WTC11 (cell line): ENCODE data around the gene MGAT5B. TPM values are rescaled to one million over a fixed set of nuclear protein-coding genes. Genes with fewer than 3 reads are reported as not detected.

Experiments used
- ATAC-seq: fragments of 200-7000 bp; cut with Tn5 transposase; 2 replicates; pipeline ENCODE4 v1.10.0; 2021; ENCODE audit warnings: mild to moderate bottlenecking, moderate library complexity
- CTCF ChIA-PET: fragments of 300-600 bp; sonication (Branson Sonifier 250); formaldehyde crosslinking; loops from one replicate; lab custom pipeline; 2021; ENCODE audit warnings: antibody characterized with exemption; lab: Charles Lee
- POLR2A ChIA-PET: fragments of 350-600 bp; sonication (Branson Sonifier 250); formaldehyde crosslinking; loops from one replicate; lab custom pipeline; 2021; ENCODE audit warnings: antibody characterized with exemption; lab: Charles Lee
- DNase-seq: peaks from one replicate; pipeline ENCODE4 v3.0.0; 2021; ENCODE audit warnings: low spot score
- H3K27ac Mint-ChIP-seq: 2 replicates; pipeline ENCODE4 v1.8.0; 2021; ENCODE audit warnings: mixed read lengths
- H3K27me3 Mint-ChIP-seq: 2 replicates; pipeline ENCODE4 v1.8.0; 2021; ENCODE audit warnings: low read depth, mild to moderate bottlenecking, moderate library complexity, mixed read lengths
- H3K36me3 Mint-ChIP-seq: 2 replicates; pipeline ENCODE4 v1.8.0; 2021; ENCODE audit warnings: mixed read lengths
- H3K4me1 Mint-ChIP-seq: 2 replicates; pipeline ENCODE4 v1.8.0; 2022; ENCODE audit warnings: mixed read lengths
- H3K4me3 Mint-ChIP-seq: 2 replicates; pipeline ENCODE4 v1.8.0; 2021; ENCODE audit warnings: mild to moderate bottlenecking, moderate library complexity, mixed read lengths
- H3K9me3 Mint-ChIP-seq: 2 replicates; pipeline ENCODE4 v1.8.0; 2021; ENCODE audit warnings: mixed read lengths
- ATF1 ChIP-seq: sonication (generic); formaldehyde crosslinking; IDR thresholded peaks from 2 replicates; pipeline ENCODE4 v1.8.1; 2023; ENCODE audit warnings: mild to moderate bottlenecking, moderate library complexity, missing genetic modification reagents
- CBFB ChIP-seq: sonication (generic); formaldehyde crosslinking; IDR thresholded peaks from 2 replicates; pipeline ENCODE4 v1.8.1; 2022; ENCODE audit warnings: mild to moderate bottlenecking, low read depth, missing genetic modification reagents
- CREM ChIP-seq: sonication (generic); formaldehyde crosslinking; IDR thresholded peaks from 2 replicates; pipeline ENCODE4 v1.8.1; 2022; ENCODE audit warnings: mild to moderate bottlenecking, missing genetic modification reagents, moderate library complexity
- ELF4 ChIP-seq: sonication (generic); formaldehyde crosslinking; IDR thresholded peaks from 2 replicates; pipeline ENCODE4 v1.8.1; 2022; ENCODE audit warnings: low read depth, mild to moderate bottlenecking, moderate library complexity, missing genetic modification reagents
- KAT7 ChIP-seq: sonication (generic); formaldehyde crosslinking; IDR thresholded peaks from 2 replicates; pipeline ENCODE4 v1.8.1; 2023; ENCODE audit warnings: missing genetic modification reagents, mild to moderate bottlenecking, borderline replicate concordance
- NFYB ChIP-seq: sonication (generic); formaldehyde crosslinking; conservative IDR thresholded peaks from 2 replicates; pipeline ENCODE4 v1.8.0; 2022; ENCODE audit warnings: low read depth, missing genetic modification reagents
- NR1H2 ChIP-seq: sonication (generic); formaldehyde crosslinking; IDR thresholded peaks from 2 replicates; pipeline ENCODE4 v1.9.0; 2021; ENCODE audit warnings: mild to moderate bottlenecking, moderate library complexity, missing genetic modification reagents
- SMAD3 ChIP-seq: sonication (generic); formaldehyde crosslinking; IDR thresholded peaks from 2 replicates; pipeline ENCODE4 v1.8.0; 2022; ENCODE audit warnings: missing genetic modification reagents, mild to moderate bottlenecking, borderline replicate concordance
- TP53 ChIP-seq: sonication (generic); formaldehyde crosslinking; IDR thresholded peaks from 2 replicates; pipeline ENCODE4 v1.8.1; 2023; ENCODE audit warnings: mild to moderate bottlenecking, missing genetic modification reagents
- ZBTB21 ChIP-seq: sonication (generic); formaldehyde crosslinking; IDR thresholded peaks from 2 replicates; pipeline ENCODE4 v1.8.1; 2023; ENCODE audit warnings: mild to moderate bottlenecking, missing genetic modification reagents, borderline replicate concordance
- ZNF396 ChIP-seq: fragments of 250-450 bp; sonication (Bioruptor Pico); IDR thresholded peaks from 2 replicates; pipeline ENCODE4 v1.8.0; 2021; ENCODE audit warnings: mild to moderate bottlenecking, moderate library complexity, borderline replicate concordance
- ZNF671 ChIP-seq: fragments of 250-450 bp; sonication (Bioruptor Pico); IDR thresholded peaks from 2 replicates; pipeline ENCODE4 v1.8.0; 2021; ENCODE audit warnings: mild to moderate bottlenecking
- total RNA-seq: library from RNA; stranded (reverse); gene quantifications from 3 replicates; pipeline ENCODE4 v1.2.3, GENCODE V29; 2021
- TF ChIP-seq, protein P1 (sequence below): sonication (generic); formaldehyde crosslinking; IDR thresholded peaks from 2 replicates; pipeline ENCODE4 v1.8.1; 2022; ENCODE audit warnings: mild to moderate bottlenecking, missing genetic modification reagents, moderate library complexity, borderline replicate concordance
- TF ChIP-seq, protein P2 (sequence below): sonication (generic); formaldehyde crosslinking; IDR thresholded peaks from 2 replicates; pipeline ENCODE4 v1.8.1; 2022; ENCODE audit warnings: mild to moderate bottlenecking, moderate library complexity, missing genetic modification reagents
- TF ChIP-seq, protein P3 (sequence below): sonication (generic); formaldehyde crosslinking; IDR thresholded peaks from 2 replicates; pipeline ENCODE4 v1.8.0; 2022; ENCODE audit warnings: mild to moderate bottlenecking, missing genetic modification reagents
- TF ChIP-seq, protein P4 (sequence below): fragments of 250-450 bp; sonication (Bioruptor Pico); IDR thresholded peaks from 2 replicates; pipeline ENCODE4 v1.9.0; 2021; ENCODE audit warnings: moderate library complexity, mild to moderate bottlenecking, inconsistent platforms, borderline replicate concordance

MGAT5B gene
- total RNA-seq, 1 experiment from 2014 or later, result 11.6 TPM

DNA sequence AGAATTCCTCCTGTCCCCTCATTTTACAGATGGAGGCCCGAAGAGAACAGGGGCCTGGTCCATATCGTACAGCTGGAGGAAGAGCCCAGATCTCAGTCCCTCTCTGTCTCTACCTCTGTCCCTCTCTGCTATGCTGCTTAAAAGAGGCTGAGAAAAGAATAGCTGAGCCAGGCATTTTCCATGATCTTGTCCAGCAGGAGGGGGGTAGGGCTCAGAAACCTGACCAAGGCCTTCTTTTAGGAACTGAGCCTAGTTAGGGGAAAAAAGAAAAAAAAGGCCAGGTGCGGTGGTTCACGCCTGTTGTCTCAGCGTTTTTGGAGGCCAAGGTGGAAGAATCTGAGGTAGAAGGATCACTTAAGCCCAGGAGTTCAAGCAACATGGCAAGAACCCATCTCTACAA is 84.2 kb downstream of the MGAT5B start:
- no peaks in the 10 kb centered on the region for H3K9me3 Mint-ChIP-seq
- no peaks in the 10 kb centered on the region for H3K36me3 Mint-ChIP-seq
- ChIA-PET CTCF (interaction anchor here (0.6 to 3.1 kb wide), 4 partner anchors 9 to 85 kb away, joined by 3 to 17 read pairs (median 4); partner anchors contain the start of gene MGAT5B), POLR2A (no interaction called here)
- DNase-seq (no peak), ATAC-seq (no peak)
- peaks cover 7% of the 10 kb centered on the region for H3K4me1 Mint-ChIP-seq
- no peak overlapping the region for H3K4me3 Mint-ChIP-seq
- no peak for TF ChIP-seq ATF1
- no peak overlapping the region for H3K27ac Mint-ChIP-seq
- H3K27me3 Mint-ChIP-seq, result no peaks in the 10 kb centered on the region

DNA sequence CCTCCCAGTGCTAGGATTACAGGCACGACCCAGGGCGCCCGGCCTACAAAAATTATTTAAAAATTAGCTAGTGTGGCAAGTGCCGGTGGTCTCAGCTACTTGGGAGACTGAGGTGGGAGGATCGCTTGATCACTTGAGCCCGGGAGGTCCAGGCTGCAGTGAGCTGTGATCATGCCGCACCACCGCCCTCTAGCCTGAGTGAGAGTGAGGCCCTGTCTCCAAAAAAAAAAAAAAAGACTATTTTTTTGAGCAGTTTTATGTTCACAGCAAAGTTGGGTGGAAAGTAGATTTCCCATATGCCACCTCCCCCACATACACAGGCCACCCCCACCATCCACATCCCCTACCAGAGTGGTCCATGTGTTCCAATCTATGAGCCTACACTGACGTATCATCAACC is 84.9 kb downstream of the MGAT5B start:
- Mint-ChIP-seq H3K9me3 (no peaks in the 10 kb centered on the region), H3K27ac (no peak overlapping the region), H3K4me1 (peaks cover 13% of the 10 kb centered on the region), H3K4me3 (no peak overlapping the region), H3K27me3 (no peaks in the 10 kb centered on the region), H3K36me3 (no peaks in the 10 kb centered on the region)
- TF ChIP-seq, protein P1, sequence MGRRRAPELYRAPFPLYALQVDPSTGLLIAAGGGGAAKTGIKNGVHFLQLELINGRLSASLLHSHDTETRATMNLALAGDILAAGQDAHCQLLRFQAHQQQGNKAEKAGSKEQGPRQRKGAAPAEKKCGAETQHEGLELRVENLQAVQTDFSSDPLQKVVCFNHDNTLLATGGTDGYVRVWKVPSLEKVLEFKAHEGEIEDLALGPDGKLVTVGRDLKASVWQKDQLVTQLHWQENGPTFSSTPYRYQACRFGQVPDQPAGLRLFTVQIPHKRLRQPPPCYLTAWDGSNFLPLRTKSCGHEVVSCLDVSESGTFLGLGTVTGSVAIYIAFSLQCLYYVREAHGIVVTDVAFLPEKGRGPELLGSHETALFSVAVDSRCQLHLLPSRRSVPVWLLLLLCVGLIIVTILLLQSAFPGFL (CRISPR knock-in tag), result no peak
- no peak for TF ChIP-seq NR1H2 (CRISPR knock-in tag)
- ChIA-PET POLR2A (no interaction called here), CTCF (interaction anchor here (0.7 to 3.1 kb wide), 3 partner anchors 11 to 85 kb away, joined by 3 to 17 read pairs (median 4); partner anchors contain the start of gene MGAT5B)
- no peak for ATAC-seq
- DNase-seq, result no peak

DNA sequence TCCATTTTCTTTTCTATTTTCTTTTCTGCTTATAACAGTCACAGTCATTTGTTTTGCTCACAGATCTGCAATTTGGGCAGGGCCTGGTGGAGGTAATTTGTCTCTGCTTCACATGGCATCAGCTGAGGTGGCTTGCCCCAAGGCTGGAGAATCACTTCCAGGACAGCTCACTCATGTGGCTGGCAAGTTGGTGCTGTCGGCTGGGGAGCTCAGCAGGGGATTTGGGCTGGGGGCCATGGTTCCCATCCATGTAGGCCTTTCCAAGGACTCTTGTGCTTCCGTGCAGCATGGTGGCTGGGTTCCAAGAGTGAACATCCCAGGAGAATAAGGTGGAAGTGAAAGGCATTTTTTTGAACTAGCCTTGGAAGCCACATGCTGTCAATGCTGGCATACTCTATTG is 85.7 kb downstream of the MGAT5B start:
- DNase-seq (no peak), ATAC-seq (no peak)
- TF ChIP-seq ZBTB21 (CRISPR knock-in tag), result no peak
- TF ChIP-seq, protein P2, sequence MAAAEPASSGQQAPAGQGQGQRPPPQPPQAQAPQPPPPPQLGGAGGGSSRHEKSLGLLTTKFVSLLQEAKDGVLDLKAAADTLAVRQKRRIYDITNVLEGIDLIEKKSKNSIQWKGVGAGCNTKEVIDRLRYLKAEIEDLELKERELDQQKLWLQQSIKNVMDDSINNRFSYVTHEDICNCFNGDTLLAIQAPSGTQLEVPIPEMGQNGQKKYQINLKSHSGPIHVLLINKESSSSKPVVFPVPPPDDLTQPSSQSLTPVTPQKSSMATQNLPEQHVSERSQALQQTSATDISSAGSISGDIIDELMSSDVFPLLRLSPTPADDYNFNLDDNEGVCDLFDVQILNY, result no peak
- no peak overlapping the region for H3K4me3 Mint-ChIP-seq
- POLR2A ChIA-PET, result interaction anchor here (0.6 kb wide), 1 partner anchor 125 kb away, joined by 9 read pairs; no protein-coding TSS in a partner anchor
- no peak overlapping the region for H3K27ac Mint-ChIP-seq
- CTCF ChIA-PET, result interaction anchor here (0.7 to 3.1 kb wide), 3 partner anchors 15 to 102 kb away, joined by 3 to 17 read pairs (median 5); partner anchors contain the start of gene MGAT5B
- peaks cover 21% of the 10 kb centered on the region for H3K4me1 Mint-ChIP-seq
- no peaks in the 10 kb centered on the region for H3K9me3 Mint-ChIP-seq
- H3K36me3 Mint-ChIP-seq, result no peaks in the 10 kb centered on the region
- H3K27me3 Mint-ChIP-seq, result no peaks in the 10 kb centered on the region

DNA sequence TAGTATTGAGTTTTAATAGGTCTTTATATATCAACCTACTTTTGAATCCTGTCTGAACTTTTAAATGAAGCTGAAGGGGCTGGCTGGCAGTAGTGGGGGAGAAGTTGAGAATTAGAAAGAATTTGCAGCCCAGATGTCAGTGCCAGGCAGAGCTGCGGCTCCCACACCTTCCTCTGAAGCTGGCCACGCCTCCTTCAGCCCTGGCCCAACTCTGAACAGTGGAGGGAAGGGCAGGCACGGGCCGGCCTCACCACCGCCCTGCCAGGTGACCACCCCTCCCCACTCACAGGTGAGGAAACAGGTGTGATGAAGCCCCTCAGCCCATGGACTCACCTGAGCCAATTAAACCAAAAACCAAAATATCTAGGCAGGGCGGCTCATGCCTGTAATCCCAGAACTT is 87.0 kb downstream of the MGAT5B start:
- H3K4me3 Mint-ChIP-seq, result no peak overlapping the region
- DNase-seq, result no peak
- peaks cover 22% of the 10 kb centered on the region for H3K4me1 Mint-ChIP-seq
- no peaks in the 10 kb centered on the region for H3K36me3 Mint-ChIP-seq
- ATAC-seq, result 0 out of 2 replicates have a peak, but pooled peaks have one; percentile 21
- H3K9me3 Mint-ChIP-seq, result no peaks in the 10 kb centered on the region
- no peak overlapping the region for H3K27ac Mint-ChIP-seq
- POLR2A ChIA-PET, result no interaction called here
- H3K27me3 Mint-ChIP-seq, result no peaks in the 10 kb centered on the region
- CTCF ChIA-PET, result interaction anchor here (0.7 to 1.6 kb wide), 2 partner anchors 14 to 244 kb away, joined by 3 to 5 read pairs; no protein-coding TSS in a partner anchor
- no peak for TF ChIP-seq CBFB (CRISPR knock-in tag)

DNA sequence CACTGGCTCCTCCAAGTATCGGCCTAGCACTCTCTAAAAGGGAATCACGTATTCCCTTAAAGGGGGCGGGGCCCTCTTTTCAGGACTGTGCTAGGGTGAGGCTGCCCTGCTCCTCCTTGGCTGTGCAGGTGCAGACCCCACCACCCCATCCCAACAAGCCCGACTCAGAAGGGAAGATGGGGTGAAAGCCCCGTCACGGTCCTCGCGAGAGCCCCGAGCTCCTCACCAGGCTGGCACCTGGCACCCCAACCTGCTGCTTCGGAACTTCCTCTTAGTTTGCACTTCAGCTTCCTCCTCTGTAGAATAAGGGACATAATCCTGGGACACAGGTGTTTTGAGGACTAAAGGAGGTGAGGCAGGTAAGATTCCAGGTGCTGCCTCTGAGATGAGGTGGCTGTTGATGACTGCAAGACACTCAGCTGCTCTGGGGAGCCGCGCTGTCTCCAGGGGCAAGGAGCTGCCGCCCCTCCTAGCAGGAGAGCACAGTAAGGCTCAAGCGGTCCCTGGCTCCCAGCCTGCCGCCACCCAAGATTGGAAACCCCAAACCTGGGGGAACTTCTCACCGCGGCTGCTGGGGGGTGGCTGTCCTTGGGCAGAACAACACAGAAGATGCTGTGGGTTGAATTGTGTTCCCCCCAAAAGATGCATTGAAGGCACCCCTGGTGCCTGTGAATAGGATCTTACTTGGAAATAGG is 88.8 kb downstream of the MGAT5B start:
- H3K36me3 Mint-ChIP-seq, result no peaks in the 10 kb centered on the region
- ChIA-PET POLR2A (interaction anchor here (0.8 to 1.5 kb wide), 2 partner anchors 10 to 12 kb away, joined by 3 to 7 read pairs; no protein-coding TSS in a partner anchor), CTCF (interaction anchor here (1.1 to 1.5 kb wide), 4 partner anchors 12 to 132 kb away, joined by 3 to 5 read pairs (median 4); no protein-coding TSS in a partner anchor)
- H3K4me3 Mint-ChIP-seq, result no peak overlapping the region
- no peaks in the 10 kb centered on the region for H3K9me3 Mint-ChIP-seq
- H3K27me3 Mint-ChIP-seq, result no peaks in the 10 kb centered on the region
- DNase-seq (no peak), ATAC-seq (no peak; the same call in 1 of the 2 replicates)
- peaks cover 22% of the 10 kb centered on the region for H3K4me1 Mint-ChIP-seq
- no peak overlapping the region for H3K27ac Mint-ChIP-seq
- TF ChIP-seq ZNF671 (CRISPR knock-in tag), result no peak
- TF ChIP-seq CREM (CRISPR knock-in tag), result no peak
- no peak for TF ChIP-seq CBFB (CRISPR knock-in tag)
- no peak for TF ChIP-seq ZNF396 (CRISPR knock-in tag)
- TF ChIP-seq, protein P2, result no peak
- TF ChIP-seq, protein P3, sequence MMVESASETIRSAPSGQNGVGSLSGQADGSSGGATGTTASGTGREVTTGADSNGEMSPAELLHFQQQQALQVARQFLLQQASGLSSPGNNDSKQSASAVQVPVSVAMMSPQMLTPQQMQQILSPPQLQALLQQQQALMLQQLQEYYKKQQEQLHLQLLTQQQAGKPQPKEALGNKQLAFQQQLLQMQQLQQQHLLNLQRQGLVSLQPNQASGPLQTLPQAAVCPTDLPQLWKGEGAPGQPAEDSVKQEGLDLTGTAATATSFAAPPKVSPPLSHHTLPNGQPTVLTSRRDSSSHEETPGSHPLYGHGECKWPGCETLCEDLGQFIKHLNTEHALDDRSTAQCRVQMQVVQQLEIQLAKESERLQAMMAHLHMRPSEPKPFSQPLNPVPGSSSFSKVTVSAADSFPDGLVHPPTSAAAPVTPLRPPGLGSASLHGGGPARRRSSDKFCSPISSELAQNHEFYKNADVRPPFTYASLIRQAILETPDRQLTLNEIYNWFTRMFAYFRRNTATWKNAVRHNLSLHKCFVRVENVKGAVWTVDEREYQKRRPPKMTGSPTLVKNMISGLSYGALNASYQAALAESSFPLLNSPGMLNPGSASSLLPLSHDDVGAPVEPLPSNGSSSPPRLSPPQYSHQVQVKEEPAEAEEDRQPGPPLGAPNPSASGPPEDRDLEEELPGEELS (CRISPR knock-in tag), result no peak
- TF ChIP-seq NFYB (CRISPR knock-in tag), result no peak
- TF ChIP-seq SMAD3, result no peak
- no peak for TF ChIP-seq KAT7 (CRISPR knock-in tag)
- TF ChIP-seq, protein P1 (CRISPR knock-in tag), result no peak
- TF ChIP-seq TP53 (CRISPR knock-in tag), result no peak
- TF ChIP-seq, protein P4, sequence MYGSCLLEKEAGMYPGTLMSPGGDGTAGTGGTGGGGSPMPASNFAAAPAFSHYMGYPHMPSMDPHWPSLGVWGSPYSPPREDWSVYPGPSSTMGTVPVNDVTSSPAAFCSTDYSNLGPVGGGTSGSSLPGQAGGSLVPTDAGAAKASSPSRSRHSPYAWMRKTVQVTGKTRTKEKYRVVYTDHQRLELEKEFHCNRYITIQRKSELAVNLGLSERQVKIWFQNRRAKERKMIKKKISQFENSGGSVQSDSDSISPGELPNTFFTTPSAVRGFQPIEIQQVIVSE, result no peak
- TF ChIP-seq ELF4 (CRISPR knock-in tag), result no peak
